ENCODE data around the gene ARID3B. TPM values are rescaled to one million over a fixed set of nuclear protein-coding genes. Genes with fewer than 3 reads are reported as not detected.
"Not testable (repeated sequence)": the region's sequence is repeated elsewhere in the genome, so short reads cannot be mapped to it uniquely, and the experiment has no call there.

ARID3B gene
- total RNA-seq, 2 experiments from 2014 or later: 14.2 to 15.9 TPM

DNA sequence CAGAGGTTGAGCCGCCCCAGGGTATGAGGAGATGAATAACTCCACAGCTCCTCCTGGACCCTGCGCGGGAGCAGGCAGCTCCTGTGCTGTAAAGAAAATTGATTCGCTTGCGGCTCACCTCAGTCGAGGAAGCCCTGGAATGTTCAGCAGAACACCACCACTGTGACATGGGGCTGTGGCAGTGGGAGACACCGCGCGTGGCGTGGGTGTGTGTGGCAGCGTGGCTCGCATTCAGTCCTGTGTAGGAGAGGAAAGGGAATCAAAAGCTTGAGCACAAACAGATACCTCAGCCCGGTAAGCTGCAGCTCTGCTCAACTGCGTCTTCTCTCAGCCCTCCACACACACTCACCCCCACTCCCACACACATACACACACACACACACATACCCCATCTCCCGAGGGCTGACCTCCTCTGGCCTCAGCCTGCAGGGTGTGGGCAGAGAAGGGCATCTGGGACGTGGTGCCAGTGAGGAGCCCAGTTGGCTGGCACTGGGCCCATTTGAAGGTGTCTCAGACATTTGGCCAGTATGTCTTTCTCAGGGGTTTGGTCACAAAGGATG lies 56.2 kb downstream of the ARID3B start:
- Mint-ChIP-seq H3K4me1 (ENCODE audit: low read depth) (peaks cover 20% of the 10 kb centered on the region), H3K36me3 (ENCODE audit: low read depth) (peaks cover 11% of the 10 kb centered on the region)
- H3K27me3 Mint-ChIP-seq (ENCODE audit: low read depth); H3K27ac Mint-ChIP-seq; DNase-seq; intact Hi-C loops (cut with micrococcal nuclease); H3K4me3 Mint-ChIP-seq; H3K9me3 Mint-ChIP-seq: not testable (repeated sequence)
- CTCF ChIA-PET: interaction anchor here (1.2 kb wide), 1 partner anchor 24 kb away, joined by 4 read pairs; no protein-coding TSS in a partner anchor

DNA sequence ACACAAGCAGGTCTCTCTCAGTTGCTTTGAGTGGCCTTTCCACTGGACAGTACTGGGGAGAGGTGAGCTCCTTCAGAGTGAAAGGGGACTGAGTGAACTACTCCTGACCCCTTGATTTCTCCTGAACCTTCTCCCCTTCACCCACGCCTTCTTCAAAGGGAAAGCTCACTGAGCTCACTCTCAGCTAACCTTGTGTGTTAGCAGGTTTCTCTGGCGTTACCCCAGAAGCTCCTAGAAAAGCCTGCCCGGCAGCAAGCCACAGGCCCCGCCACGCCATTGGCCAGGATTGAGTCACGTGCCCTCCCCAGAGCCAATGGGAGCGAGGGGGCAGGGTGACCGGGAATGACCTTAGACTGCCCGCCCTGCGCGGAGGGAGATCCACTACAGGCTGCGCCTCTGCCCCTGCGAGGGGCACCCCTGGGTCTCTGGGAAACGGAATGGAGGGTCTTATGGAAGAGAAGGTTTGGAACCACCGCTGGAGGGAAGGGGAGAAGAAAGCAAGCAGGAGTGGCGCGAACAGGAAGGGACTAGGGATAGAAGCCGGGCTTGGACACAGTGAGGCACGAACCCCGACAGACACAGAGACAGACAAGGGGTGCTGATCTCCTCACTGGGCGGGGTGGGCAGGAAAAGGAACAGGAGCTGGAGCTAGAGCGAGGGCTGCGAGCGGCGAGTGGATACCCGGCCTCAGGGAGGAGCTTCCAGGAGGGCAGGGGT lies 57.3 kb downstream of the ARID3B start:
- H3K9me3 Mint-ChIP-seq: no peaks in the 10 kb centered on the region
- intact Hi-C loops (cut with micrococcal nuclease): loop anchor here (1.0 kb wide), 3 partner anchors 16 to 137 kb away; partner anchors contain the start of genes ARID3B and UBL7

DNA sequence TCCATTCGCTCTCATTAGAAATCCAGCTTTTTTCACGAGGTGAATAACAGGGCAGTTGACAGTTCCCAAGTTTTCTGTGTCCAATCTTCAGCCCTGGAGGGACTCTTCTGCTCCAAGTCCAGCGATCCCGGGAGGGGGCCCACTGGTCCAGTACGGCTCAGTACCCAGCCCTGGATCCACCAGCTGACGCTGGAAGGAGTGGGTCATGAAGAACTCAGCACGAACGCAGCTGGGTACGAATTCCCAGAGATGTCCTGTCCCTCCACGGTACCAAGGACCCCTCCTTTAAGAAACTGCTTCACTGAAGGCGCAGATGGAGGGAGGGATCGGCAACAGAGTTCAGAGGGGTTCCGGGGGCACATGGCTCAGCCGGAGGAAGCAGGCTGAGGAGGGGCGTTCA lies 58.1 kb downstream of the ARID3B start:
- no peaks in the 10 kb centered on the region for H3K27me3 Mint-ChIP-seq (ENCODE audit: low read depth)
- H3K27ac Mint-ChIP-seq: peak overlapping the region; percentile 99
- intact Hi-C loops (cut with micrococcal nuclease): no loop called here

More for the DNA sequence above, 57.3 kb downstream of the ARID3B start:
- CTCF ChIA-PET: interaction anchor here (0.5 to 1.8 kb wide), 4 partner anchors 23 to 958 kb away, joined by 3 to 5 read pairs (median 4); no protein-coding TSS in a partner anchor
- peaks cover 20% of the 10 kb centered on the region for H3K4me1 Mint-ChIP-seq (ENCODE audit: low read depth)
- H3K27ac Mint-ChIP-seq: peak overlapping the region; percentile 99
- H3K27me3 Mint-ChIP-seq (ENCODE audit: low read depth): no peaks in the 10 kb centered on the region
- H3K36me3 Mint-ChIP-seq (ENCODE audit: low read depth): peaks cover 10% of the 10 kb centered on the region
- peak; percentile 95 for DNase-seq
- H3K4me3 Mint-ChIP-seq: peak overlapping the region; percentile 100

DNA sequence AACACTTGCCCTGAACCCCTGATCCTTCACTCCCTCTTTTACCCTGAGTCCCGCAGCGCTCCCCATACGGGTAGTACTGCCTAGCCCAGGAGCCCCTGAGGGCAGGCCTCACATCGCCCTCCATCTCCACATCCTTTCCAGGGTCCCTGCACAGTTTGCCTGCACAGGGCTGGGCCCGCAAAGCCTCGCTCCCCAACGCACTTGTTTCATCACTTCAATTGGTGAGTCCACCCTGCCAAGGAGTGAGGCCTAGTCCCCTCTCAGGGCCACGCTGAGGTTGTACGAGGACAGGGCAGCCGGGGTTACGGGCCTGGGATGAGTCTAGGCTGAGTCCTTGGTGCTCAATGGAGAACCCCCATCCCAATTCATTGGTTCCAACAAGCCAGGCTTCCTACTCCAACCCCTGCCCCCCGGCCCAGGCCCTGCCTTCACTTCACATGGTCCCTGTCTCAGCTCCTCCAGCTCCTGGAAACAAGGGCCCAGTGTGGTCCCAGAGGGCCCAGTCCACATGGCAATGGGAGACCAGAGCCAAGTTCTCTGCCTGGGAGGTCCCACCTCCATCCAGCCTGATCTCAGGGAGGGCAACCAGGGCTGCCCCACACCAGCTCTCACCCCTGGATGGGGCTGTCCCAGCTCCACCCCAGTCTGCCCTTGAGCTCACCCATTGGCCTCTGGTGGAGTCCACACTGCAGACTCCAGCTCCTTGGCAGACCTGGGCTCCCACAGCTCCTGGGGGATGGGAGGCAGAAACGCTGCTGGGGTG lies 62.2 kb downstream of the ARID3B start:
- no peak for DNase-seq
- intact Hi-C loops (cut with micrococcal nuclease): no loop called here
- CTCF ChIA-PET: interaction anchor here (1.4 kb wide), 1 partner anchor 123 kb away, joined by 3 read pairs; no protein-coding TSS in a partner anchor
- Mint-ChIP-seq H3K4me1 (ENCODE audit: low read depth) (peaks cover 15% of the 10 kb centered on the region), H3K36me3 (ENCODE audit: low read depth) (peaks cover 5% of the 10 kb centered on the region), H3K27ac (no peak overlapping the region), H3K9me3 (no peaks in the 10 kb centered on the region), H3K27me3 (ENCODE audit: low read depth) (no peaks in the 10 kb centered on the region), H3K4me3 (no peak overlapping the region)

More for the DNA sequence above, 58.1 kb downstream of the ARID3B start:
- no peak for DNase-seq
- CTCF ChIA-PET: interaction anchor here (0.6 to 1.8 kb wide), 2 partner anchors 33 to 957 kb away, joined by 4 to 5 read pairs; no protein-coding TSS in a partner anchor
- no peaks in the 10 kb centered on the region for H3K9me3 Mint-ChIP-seq
- H3K4me1 Mint-ChIP-seq (ENCODE audit: low read depth): peaks cover 20% of the 10 kb centered on the region
- H3K4me3 Mint-ChIP-seq: peak overlapping the region; percentile 100
- H3K36me3 Mint-ChIP-seq (ENCODE audit: low read depth): peaks cover 6% of the 10 kb centered on the region

DNA sequence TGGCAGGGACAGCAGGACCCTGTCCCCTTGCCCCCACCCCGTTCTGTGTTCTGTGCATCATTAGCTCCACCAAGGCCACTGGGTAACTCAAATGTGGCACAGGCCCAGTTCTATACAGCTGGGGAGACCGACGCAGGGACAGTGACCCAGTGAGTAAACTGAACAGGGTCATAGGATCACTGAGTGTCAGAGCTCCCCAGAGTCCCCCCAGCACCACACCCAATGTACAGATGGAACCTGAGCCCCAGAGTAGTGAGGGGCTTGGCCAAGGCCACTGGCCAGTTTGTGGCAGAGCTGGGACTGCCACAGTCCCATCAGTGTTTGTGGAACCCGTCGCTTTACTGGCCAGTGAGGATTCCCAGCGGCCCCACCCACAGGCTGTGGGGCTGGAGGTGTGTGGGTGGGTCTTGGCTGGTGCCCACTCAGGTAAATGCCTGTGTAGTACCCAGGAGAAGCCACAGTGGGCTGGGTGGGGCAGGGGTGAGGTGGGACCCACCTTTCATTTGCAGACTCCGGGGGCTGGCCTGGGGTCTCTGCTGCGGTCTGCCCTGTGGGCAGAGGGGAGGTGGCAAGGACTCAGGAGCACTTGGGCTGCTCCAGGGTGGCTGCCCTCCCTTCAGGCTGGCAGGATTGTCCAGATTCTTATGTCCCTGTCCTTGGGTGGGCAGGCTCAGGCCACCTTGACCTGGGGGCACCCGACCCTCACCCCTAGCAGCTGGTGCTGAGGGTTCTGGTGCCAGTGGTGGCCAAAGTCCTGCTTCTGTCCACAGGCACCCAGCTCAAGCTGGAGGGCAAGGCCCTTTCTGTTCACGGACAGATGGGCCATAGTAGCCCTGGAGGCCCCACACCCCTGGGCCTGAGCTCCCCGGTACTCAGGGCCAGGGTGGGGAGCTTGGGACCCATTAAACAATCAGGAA lies 63.0 kb downstream of the ARID3B start:
- no peak overlapping the region for H3K4me3 Mint-ChIP-seq
- intact Hi-C loops (cut with micrococcal nuclease): no loop called here
- no peaks in the 10 kb centered on the region for H3K9me3 Mint-ChIP-seq
- H3K27ac Mint-ChIP-seq: no peak overlapping the region
- DNase-seq: no peak
- CTCF ChIA-PET: no interaction called here
- H3K27me3 Mint-ChIP-seq (ENCODE audit: low read depth): no peaks in the 10 kb centered on the region
- peaks cover 6% of the 10 kb centered on the region for H3K4me1 Mint-ChIP-seq (ENCODE audit: low read depth)
- H3K36me3 Mint-ChIP-seq (ENCODE audit: low read depth): no peaks in the 10 kb centered on the region

DNA sequence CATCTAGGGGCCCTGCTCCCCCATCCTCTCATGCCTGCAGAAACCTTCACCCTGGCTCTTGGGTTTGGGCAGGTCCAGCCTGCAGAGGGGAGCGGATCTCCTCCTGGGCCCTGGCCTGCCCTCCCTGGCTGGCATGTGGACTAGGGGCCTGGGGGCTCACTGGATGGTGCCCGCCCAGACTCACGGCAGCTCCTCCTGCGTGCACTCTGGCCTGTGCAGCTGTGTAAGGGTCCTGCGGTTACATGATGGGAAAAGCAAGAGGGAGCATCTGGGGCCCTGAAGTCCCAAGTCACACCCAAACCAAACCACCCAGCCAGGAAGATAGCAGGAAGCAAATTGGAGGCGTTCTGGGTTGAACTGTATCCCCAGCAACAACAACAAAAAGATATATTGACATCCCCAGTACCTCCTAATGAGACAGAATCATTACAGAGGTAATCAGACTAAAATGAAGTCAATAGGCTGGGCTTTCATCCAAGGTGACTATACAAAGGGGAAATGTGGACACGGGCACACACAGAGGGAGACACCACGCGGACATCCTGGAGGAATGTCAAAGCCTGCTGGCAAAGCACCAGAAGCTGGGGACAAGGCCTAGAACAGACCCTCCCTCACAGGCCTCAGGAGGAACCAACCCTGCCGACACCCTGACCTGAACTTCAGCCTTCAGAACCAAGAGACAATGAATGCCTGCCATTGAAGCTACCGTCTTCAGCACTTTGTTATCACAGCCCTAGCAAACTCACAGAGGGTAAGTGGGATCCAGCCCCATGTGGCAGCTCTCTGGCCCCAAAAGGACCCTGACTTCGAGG lies 64.2 kb downstream of the ARID3B start:
- Mint-ChIP-seq H3K27me3 (ENCODE audit: low read depth) (no peaks in the 10 kb centered on the region), H3K4me3 (no peak overlapping the region), H3K36me3 (ENCODE audit: low read depth) (no peaks in the 10 kb centered on the region), H3K27ac (no peak overlapping the region), H3K4me1 (ENCODE audit: low read depth) (no peaks in the 10 kb centered on the region), H3K9me3 (no peaks in the 10 kb centered on the region)
- DNase-seq: no peak
- intact Hi-C loops (cut with micrococcal nuclease): no loop called here
- CTCF ChIA-PET: interaction anchor here (1.0 kb wide), 1 partner anchor 16 kb away, joined by 3 read pairs; no protein-coding TSS in a partner anchor

DNA sequence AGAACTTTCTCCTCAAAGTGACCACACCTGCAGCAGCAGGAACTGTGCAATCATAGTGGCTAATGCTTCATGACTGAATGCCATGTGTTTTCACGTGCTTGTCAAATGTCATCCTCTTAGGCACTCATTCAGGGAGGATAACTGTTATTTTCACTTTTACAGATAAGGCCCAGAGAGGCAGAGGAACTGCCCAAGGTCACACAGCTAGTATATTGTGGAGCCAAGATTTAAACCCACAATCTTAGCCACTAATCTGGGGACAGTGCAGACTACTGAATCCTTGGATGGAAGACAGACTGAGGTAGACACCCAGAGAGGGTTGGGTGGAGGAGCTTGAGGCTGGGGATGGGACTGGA lies 64.8 kb downstream of the ARID3B start:
- intact Hi-C loops (cut with micrococcal nuclease): no loop called here
- no peaks in the 10 kb centered on the region for H3K36me3 Mint-ChIP-seq (ENCODE audit: low read depth)
- CTCF ChIA-PET: interaction anchor here (1.0 kb wide), 1 partner anchor 16 kb away, joined by 3 read pairs; no protein-coding TSS in a partner anchor
- H3K4me1 Mint-ChIP-seq (ENCODE audit: low read depth): no peaks in the 10 kb centered on the region
- no peaks in the 10 kb centered on the region for H3K9me3 Mint-ChIP-seq
- H3K27me3 Mint-ChIP-seq (ENCODE audit: low read depth): no peaks in the 10 kb centered on the region
- no peak overlapping the region for H3K4me3 Mint-ChIP-seq
- H3K27ac Mint-ChIP-seq: no peak overlapping the region
- DNase-seq: no peak

DNA sequence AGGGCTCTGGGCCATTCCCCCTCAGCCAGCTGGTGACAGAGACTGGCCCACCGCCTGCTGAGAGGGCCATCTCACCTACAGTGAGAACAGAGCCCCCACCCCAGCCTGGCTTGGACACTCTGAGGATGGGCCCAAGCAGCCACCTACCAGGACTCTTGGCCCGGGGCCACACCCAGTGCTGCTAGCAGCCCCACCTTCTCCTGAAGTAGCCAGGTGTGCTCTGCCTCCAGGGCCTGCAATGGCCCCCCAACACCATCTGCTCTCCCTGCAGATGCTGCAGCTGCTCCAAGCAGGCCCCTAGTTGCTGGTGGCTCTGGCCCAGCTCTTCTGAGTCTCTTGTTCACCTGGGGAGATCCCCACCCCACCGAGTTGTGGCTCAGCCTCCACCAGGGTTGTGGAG lies 67.8 kb downstream of the ARID3B start:
- H3K36me3 Mint-ChIP-seq (ENCODE audit: low read depth): no peaks in the 10 kb centered on the region
- H3K27ac Mint-ChIP-seq: no peak overlapping the region
- H3K9me3 Mint-ChIP-seq: no peaks in the 10 kb centered on the region
- no peaks in the 10 kb centered on the region for H3K4me1 Mint-ChIP-seq (ENCODE audit: low read depth)
- CTCF ChIA-PET: no interaction called here
- intact Hi-C loops (cut with micrococcal nuclease): no loop called here
- no peaks in the 10 kb centered on the region for H3K27me3 Mint-ChIP-seq (ENCODE audit: low read depth)
- H3K4me3 Mint-ChIP-seq: no peak overlapping the region
- no peak for DNase-seq

DNA sequence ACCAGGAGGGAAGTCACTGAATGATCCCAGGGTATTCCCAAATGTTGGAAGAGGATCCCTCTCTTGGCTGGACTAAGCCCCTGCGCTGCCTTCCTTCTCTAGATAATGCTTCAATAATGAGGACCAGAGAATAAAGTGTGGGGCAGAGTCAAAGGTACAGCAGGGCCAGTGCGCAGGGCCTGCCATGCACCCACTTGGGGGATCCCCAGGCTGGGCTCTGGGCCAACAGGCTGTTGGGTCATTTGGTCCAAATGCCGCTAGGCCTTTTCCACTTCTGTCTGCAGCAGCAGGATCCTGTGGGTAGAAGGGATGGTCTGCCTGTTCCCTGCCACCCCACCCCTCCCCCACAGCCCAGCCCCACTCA lies 68.9 kb downstream of the ARID3B start:
- Mint-ChIP-seq H3K27ac (no peak overlapping the region), H3K4me3 (no peak overlapping the region), H3K27me3 (ENCODE audit: low read depth) (no peaks in the 10 kb centered on the region), H3K36me3 (ENCODE audit: low read depth) (no peaks in the 10 kb centered on the region), H3K9me3 (no peaks in the 10 kb centered on the region), H3K4me1 (ENCODE audit: low read depth) (no peaks in the 10 kb centered on the region)
- no peak for DNase-seq
- intact Hi-C loops (cut with micrococcal nuclease): no loop called here
- CTCF ChIA-PET: no interaction called here

DNA sequence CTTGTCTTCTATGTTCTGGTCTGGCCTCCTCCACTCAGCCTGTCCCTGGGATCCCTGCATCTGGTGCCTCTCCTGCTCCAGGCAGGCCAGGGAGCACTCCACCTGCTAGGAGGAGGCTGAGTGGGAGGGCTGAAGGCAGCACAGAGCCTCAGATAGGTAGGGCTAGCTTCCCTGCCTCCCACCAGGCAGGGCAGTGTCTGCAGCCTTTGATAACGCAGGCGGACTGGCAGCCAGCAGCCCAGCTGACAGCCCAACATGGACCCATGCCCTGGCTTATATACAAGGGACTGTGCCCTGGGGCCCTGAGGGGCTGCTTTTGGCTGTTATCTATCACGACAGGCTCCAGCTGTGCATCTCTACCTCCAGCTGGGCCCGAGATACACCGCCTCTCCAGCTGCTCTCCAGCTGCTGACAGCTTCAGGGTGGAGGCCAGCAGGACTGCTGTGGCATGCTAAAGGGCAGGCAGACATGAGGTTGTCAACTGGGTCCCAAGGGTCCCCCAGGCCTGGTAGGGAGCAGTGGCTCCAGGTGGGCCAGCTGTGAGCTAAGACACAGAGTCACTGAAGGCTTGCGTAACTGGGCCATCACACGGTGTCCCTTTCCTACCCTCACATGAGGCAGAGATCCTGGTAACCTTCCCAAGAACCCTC lies 69.4 kb downstream of the ARID3B start:
- no peak overlapping the region for H3K4me3 Mint-ChIP-seq
- no peak for DNase-seq
- CTCF ChIA-PET: interaction anchor here (0.8 to 1.1 kb wide), 2 partner anchors 62 to 238 kb away, joined by 3 read pairs; no protein-coding TSS in a partner anchor
- no peaks in the 10 kb centered on the region for H3K36me3 Mint-ChIP-seq (ENCODE audit: low read depth)
- no peaks in the 10 kb centered on the region for H3K4me1 Mint-ChIP-seq (ENCODE audit: low read depth)
- no peaks in the 10 kb centered on the region for H3K27me3 Mint-ChIP-seq (ENCODE audit: low read depth)
- no peak overlapping the region for H3K27ac Mint-ChIP-seq
- H3K9me3 Mint-ChIP-seq: no peaks in the 10 kb centered on the region
- intact Hi-C loops (cut with micrococcal nuclease): no loop called here

DNA sequence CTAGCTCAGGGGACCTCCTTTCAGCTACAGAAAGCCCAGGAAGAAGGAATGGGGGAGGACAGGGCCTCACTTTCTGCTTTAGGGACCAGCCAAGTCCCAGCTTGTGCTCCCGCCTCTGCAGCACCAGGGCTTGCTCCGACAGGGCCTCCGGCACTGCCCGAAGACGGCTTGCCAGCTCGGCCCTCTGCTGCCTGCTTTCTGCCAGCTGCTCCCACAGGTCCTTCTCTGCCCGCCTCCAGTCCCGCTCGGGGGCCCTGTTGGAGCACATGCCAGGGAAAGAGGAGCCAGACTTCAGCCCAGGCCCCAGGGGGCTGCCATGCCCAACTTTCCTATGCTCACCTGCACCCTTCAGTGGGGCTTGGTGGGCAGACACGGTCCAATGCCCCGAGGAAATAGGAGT lies 70.3 kb downstream of the ARID3B start:
- Mint-ChIP-seq H3K27ac (no peak overlapping the region), H3K36me3 (ENCODE audit: low read depth) (no peaks in the 10 kb centered on the region), H3K4me3 (no peak overlapping the region), H3K9me3 (no peaks in the 10 kb centered on the region), H3K27me3 (ENCODE audit: low read depth) (no peaks in the 10 kb centered on the region), H3K4me1 (ENCODE audit: low read depth) (peaks cover under 1% of the 10 kb centered on the region)
- no peak for DNase-seq
- intact Hi-C loops (cut with micrococcal nuclease): no loop called here
- CTCF ChIA-PET: interaction anchor here (0.8 to 1.2 kb wide), 3 partner anchors 63 to 239 kb away, joined by 3 read pairs; no protein-coding TSS in a partner anchor
